GM19438 (cell line): Measurements from ENCODE around the gene SS18L1.

Experiments used
- ATAC-seq: cut with Tn5 transposase; IDR thresholded peaks from one replicate; pipeline ENCODE4 v1.9.1; 2021; ENCODE audit warnings: low read depth; ENCODE audit not compliant: unreplicated experiment

SS18L1 gene

DNA sequence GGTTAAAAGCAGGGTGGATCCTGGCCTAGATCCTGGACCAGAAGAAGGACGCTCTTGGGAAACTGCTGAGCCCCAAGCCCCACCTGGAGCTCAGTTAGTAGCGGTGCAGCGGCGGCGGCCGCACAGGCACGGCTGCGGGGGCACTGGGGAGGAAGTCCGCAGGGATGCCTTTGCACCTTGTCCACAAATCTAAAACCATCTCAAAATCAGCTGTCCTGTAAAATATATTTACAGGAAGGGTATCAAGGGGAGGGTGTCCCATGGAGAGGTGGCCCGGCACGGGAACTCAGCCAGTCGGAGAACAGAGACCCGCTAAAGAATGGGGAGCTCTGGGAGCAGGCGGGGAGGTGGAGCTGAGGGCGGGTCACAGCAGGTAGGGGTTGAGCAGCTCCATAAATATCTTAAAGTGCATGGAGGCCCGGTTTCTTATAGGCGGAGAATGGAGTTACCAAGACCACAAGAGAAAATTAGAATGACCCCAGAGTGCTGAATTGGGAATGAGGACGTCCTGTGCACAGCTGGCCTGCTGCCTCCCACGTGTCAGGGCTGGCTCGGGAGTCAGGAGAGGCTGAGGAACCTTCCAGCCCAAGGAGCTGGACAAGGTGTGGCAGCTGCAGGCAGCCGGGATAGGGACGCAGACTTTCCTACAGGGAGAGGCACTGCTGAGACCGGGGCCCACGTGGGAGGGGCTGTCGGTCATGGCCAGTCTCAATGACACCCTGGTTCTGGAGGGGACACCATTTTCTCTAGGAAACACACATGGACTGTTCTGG is 47.3 kb downstream of the SS18L1 start:
- ATAC-seq: no peak

DNA sequence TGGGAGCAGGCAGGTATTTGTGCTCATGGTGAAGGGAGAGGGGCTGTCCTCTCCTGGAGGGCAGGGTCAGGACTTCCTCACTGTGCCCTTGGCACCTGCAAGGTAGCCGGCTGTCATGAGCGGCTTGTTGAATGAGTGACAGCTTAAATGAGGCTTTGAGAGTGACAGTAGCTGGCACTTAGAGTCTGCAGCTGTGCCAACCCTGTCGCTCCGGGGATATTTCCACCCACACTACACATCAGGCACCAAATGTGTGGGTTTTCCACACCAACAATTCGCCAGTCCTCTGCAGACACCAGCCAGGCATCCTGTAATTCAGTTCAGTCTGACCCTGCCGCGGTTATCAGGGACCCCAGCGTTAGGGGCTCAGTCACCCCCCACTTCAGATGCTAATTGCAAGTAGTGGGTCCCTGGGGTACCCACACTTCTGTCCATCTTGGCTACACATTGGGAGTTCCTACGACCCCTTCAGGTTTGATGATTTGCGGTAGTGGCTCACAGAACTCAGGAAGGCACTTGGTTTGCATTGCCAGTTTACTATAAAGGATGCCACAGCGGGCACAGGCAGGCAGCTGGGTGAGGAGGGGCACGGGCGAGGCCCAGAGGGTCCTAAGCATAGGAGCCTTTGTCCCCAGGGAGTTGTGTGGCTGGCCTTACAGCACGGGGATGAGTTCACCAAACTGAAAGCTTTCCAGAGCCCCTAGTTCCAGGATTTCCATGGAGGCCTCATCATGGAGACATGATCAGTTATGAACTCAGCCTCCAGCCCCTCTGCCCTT is 48.4 kb downstream of the SS18L1 start:
- no peak for ATAC-seq

DNA sequence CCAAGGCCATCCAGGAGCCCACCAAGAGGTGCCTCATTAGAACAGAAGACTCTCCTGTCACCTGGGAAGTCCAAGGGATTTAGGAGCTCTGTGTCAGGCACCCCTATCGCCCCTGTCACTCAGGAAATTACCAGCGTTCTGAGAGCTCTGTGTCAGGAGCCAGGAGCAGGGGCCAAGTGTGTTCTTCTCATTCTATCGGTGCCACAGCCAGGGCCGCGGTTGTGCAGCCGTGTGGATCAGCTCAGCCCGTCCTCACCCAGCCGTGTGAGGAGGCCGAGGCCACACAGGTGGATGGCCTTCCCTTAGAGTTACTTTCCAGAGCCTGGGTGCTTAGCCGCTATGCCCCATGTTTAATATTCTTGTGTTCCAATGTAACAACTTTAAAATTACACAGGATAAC is 49.1 kb downstream of the SS18L1 start:
- no peak for ATAC-seq

DNA sequence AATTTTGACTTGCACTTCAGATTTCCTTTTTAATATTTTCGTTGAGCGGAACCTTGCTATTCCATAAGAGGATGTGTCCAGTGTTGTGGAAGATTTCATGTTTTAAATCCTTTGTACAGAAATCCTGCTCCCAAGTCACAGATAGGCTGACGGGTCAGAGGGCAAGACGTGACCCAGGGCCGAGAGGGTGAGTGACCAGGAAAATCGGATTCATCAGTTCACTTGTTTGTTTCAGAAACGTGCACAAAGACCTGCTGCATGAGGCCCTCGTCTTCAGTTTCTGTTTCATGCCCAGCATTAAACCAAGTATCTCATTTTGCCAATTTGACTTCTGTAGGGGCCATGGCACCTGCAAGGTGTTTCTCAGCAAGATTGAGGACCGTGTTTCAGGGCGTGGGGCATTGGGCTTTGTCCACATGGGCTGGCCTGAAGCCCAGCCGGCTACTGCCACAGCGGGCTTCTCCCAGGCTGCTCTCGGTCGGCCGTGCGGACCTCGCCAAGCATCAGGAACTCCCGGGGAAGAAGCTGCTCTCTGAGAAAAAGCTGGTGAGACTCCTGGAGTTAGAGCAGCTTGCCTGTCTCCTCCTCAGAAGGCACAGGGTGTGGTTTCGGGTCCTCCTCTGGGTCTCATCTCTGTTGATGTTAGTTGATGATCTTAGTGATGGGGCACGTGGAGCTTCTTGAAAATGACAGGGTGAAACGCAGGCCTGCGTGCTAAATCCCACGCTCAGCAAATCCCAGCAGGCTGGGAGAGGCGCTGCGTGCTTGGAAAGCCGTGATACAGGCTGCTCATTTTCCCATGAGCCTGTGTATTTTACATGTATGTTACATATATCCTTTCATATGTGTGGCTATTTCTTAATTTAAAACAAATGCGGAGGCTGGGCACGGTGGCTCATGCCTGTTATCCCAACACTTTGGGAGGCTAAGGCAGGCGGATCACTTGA is 49.8 kb downstream of the SS18L1 start:
- no peak for ATAC-seq

DNA sequence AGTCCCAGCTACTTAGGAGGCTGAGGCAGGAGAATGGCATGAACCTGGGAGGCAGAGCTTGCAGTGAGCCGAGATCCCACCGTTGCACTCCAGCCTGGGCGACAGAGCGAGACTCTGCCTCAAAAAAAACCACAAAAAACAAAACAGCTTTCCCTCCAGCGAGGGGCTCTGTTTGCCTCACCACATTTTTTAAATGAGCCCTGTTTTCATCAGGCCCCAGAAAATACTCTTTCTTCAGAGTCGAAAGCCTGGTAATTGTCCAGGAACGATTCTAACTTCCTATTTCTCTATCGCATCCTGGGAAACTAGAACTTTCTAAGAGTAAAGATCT is 51.5 kb downstream of the SS18L1 start:
- no peak for ATAC-seq

DNA sequence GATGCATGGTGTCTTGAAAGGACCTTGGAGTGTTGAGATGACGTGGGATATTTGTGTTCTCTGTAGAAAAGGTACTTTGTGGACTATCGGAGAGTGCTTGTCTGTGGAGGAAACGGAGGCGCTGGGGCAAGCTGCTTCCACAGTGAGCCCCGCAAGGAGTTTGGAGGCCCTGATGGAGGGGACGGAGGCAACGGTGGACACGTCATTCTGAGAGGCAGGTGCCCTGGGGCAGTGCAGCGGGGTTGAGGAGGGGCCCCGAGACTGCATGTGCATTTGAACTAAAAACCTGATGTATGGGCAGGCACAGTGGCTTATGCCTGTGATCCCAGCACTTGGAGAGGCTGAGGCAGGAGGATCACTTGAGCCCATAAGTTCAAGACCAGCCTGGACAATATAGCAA is 52.2 kb downstream of the SS18L1 start:
- no peak for ATAC-seq

DNA sequence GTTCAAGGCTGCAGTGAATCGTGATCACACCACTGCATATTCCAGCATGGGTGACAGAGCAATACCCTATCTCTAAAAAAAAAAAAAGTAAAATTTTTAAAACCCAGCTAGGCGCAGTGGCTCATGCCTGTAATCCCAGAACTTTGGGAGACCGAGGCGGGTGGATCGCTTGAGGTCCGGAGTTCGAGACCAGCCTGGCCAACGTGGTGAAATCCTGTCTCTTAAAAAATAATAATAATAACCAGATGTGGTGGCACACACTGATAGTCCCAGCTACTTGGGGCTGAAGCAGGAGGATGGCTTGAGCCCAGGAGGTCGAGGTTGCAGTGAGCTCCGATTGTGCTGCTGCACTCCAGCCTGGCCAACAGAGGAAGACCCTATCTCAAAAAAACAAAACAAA is 52.7 kb downstream of the SS18L1 start:
- no peak for ATAC-seq

DNA sequence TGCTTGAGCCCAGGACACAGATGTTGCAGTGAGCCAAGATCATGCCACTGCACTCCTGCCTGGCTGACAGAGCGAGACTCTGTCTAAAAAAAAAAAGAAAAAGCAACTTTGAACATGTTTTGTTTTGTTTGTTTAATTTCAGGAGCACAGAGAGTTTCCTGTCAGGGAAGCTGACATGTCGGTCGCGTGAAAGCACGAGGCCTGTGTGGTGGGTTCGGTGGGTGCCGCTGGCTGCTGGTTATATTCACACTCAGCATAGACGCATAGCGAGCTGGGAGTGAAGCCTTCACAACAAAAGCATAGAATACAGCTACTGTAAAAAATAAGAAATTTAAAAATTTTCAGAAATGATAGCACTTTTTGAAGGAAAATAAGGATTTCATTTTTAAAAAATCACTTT is 53.7 kb downstream of the SS18L1 start:
- ATAC-seq: no peak

DNA sequence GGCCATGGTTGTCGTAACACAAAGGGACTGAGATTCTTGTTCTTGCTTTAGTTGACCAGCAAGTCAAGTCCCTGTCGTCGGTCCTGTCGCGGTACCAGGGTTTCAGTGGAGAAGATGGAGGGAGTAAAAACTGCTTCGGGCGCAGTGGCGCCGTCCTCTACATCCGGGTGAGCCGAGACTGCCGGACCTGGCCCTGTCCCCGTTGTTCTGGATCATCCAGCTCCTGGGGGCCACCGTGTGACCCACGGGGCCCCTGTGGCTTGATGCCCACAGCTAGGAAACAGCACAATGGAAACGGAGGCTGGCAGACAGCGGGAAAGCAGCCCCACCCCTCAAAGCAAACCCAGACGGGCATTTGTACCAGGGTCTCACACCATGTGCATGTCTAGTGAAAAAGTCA is 54.2 kb downstream of the SS18L1 start:
- ATAC-seq: no peak

DNA sequence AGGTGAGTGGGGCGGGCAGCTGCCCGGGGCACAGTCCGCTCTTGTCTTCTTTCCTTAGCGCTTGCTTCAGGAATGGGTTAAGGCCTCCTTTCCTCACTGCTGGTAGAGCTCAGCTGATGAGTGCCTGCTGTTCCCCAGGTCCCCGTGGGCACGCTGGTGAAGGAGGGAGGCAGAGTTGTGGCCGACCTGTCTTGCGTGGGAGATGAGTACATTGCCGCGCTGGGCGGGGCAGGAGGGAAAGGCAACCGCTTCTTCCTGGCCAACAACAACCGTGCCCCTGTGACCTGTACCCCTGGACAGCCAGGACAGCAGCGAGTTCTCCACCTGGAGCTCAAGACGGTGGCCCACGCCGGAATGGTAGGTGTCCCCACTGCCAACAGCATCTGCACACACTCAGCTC is 54.9 kb downstream of the SS18L1 start:
- no peak for ATAC-seq

DNA sequence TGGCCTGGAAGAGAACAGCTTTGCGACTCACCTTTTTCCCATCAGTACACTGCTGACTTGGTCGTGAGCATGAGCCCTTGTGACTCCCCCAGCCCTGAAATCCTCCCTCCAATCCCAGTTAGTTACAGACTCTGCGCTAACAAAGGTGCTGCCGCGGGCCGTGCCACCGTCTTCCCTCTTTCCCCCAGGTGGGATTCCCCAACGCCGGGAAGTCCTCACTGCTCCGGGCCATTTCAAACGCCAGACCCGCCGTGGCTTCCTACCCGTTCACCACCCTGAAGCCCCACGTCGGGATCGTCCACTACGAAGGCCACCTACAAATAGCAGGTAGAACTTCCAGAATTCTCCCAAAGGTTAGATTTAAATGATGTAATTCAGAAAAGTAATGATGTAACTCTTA is 55.4 kb downstream of the SS18L1 start:
- no peak for ATAC-seq

DNA sequence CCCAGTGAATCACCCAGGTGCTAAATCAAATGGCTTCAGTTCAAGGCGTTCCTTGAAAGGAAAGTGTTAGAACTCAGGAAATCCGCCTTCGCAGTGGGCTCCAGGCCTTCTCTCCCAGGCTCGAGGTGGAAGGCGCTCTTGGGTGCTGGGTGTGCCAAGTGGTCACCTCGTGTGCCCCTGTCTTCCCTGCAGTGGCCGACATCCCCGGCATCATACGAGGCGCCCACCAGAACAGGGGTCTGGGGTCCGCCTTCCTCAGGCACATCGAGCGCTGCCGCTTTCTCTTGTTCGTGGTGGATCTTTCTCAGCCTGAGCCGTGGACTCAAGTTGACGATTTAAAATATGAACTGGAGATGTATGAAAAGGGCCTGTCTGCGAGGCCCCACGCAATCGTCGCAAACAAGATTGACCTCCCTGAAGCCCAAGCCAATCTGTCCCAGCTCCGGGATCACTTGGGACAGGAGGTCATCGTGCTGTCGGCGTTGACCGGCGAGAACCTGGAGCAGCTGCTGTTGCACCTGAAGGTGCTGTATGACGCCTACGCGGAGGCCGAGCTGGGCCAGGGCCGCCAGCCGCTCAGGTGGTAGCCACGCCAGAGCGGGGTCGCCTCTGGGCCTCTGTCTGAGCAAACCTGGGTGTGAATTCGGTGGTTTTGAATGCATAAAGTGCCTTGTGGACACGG is 57.1 kb downstream of the SS18L1 start:
- no peak for ATAC-seq

DNA sequence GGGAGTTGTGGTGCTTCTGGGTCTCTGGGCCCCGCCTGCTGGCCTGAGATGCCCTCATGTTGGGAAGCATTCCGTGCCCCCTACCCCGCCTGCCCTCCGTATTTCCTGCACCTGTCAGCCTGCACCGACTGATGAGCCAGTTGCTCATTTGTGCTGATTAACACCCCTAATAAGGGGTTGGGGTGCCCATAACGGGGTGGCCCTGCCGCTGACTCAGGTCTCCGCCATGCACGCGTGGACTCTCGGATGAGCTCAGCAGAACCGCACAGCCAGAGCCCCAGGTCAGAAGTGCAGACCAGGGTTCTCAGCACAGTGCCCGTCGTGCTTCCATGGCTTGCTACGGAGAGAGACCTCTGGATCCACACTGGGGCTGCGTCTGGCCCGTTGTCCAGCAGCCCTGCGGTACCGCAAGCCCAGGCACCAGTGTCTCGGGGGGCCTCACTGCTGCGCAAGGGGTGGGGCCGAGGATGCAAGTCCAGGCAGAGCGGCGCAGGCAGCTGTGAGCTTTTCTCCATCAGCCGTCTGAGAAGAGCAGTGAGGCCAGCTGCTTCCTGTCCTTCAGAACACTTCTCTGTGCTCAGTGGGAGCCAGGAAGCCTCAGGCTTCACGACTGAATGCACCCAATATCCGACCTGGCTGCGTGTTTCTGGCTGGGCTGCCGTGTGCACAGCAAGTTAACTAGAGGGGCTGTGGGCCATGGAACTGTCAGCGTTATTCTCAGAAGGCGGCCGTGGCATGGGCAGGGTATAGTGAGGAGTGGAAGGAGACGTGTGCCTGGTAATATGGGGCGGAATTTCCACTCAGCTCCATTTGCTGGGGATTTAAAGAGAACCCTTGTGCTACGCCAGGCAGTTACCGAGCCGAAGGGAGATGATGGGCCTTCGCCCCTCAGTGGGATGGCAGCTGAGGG is 57.9 kb downstream of the SS18L1 start:
- no peak for ATAC-seq

DNA sequence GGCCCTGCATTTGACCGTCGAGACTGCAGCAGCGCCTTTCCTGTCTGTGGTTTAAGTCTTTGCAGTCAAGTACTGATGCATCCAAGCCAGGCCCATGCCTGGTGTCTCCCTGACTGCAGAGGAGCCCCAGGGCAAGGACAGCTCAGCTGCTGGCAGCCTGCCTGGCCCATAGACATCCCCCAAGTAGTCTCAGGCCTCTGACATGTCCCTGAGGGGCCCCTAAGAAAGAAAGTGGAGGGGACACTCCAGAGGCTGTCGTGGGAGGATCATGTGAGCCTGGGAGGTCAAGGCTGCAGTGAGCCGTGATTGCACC is 58.5 kb downstream of the SS18L1 start:
- ATAC-seq: no peak

DNA sequence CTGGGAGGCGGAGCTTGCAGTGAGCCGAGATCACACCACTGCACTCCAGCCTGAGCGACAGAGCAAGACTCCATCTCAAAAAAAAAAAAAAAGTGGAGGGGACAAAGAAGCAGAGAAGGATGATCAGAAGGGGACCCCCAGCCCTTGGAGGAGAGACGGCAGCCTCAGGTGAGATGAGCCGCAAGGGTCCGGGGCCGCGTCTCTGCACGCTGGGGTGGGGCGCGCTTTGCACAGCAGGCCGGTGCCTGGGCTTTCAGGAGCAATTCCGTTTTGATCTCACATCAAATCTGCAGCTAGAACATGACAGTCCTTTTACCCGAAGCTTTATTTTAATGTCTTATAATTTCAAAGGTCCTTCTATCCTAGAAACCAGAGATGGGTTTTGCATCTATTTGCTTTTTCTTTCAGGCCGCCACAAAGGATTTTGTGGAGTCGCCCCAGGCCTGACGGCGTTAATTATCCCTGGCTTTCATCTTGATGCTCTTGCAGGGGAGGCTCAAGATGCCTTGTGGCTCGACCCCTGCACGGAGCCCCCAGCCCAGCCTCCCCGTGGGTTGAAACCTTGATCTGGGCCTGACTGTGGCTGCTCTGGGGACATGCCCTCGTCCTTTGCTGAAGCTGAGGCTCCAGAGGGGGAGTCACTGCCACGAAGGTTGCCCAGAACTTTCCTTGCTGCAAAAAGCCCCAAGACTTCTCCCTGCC is 59.3 kb downstream of the SS18L1 start:
- no peak for ATAC-seq

DNA sequence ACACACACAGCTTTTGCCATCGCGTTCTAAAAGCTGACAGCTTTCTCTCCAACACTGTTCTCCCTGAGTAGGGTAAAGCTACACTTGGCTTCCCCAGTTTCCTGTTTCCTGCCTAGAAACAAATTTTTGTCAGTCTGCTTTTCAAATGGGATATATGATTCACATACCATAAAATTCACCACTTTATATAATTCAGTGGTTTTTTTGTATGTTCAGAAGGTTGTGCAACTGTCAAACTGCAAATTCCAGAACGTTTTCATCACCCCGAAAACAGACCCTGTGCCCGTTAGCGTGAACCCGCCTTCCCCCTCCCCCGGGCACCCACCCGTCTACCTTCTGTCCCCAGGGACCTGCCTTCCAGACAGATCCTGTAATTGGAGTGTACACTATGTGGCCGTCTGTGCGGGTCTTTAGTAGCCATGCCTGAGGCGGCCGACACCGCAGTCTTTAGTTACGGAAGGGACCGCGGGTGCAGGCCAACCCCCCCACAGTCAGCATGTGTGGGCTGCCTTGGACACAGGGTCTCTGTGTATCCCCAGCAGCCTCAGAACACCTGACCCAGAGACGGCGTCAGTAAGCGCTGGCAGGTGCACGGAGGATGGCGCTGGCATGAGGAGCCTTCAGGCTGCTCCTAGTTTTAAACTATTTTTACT is 59.9 kb downstream of the SS18L1 start:
- no peak for ATAC-seq

DNA sequence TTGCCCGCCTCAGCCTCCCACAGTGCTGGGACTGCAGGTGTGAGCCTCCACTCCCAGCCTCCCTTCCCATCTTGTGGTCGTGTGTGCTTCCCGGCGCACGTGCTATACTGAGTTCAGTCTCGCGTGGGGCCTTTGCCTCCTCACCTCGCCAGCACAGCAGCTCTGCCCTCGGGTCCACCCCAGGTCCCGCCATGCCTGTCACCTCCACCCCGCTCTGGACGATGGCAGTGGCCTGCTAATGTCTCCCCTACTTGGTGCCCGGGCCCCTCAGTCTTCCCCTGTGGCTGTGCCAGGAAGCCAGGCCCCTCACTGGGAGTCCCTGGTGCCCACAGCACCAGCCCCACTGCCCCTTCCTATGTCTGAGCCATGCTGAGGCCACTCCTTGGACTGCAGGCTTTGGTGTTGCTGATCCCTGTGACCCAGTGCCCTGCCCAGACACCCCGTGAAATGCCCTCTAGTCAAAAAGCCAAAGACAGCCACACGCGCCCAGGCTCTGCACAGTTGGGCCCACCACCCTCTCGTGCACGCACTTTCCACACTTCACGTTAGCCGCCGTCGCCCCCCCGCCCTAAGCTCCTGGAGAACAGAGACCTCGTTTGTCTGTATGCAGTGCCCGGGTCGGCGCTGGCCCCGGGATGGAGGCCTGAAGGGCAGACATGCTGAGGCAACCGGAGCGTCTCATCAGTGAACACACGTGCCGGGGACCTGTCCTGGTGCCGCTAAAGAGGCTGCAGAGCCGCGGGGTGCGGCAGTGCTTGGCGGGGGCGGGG is 62.2 kb downstream of the SS18L1 start:
- no peak for ATAC-seq

DNA sequence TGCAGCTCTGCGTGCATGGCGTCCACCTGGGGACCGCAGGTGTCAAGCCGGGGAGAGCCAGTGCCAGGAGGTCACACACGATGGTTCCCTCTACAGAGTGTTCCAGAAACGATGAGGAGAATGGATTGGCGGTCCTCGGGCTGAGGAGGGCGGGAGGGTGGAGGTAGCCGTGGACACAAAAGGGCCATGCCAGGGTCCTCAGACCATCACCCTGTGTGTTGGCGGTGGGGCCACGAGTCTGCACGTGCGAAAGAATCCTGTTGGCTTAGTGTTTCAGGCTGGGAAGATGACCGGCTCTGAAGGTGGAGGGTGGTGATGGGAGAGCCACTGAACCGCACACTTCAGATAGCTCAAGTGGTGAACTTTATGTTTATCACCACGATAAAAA is 62.8 kb downstream of the SS18L1 start:
- ATAC-seq: no peak
